Nephron (organoid): ENCODE results near the gene LHCGR.

Source experiments
- H3K27ac Mint-ChIP-seq, 3 experiments: 2 replicates each; pipeline ENCODE4 v1.8.0; 2020; ENCODE audit warnings: mixed read lengths in 3 of 3, mild to moderate bottlenecking in 2 of 3, moderate library complexity in 1 of 3
- H3K27me3 Mint-ChIP-seq: 2 replicates; pipeline ENCODE4 v1.8.0; 2021; ENCODE audit warnings: low read depth, mild to moderate bottlenecking, moderate library complexity, mixed read lengths
- H3K36me3 Mint-ChIP-seq: 2 replicates; pipeline ENCODE4 v1.8.0; 2020; ENCODE audit warnings: low read depth, mixed read lengths
- H3K4me1 Mint-ChIP-seq: 2 replicates; pipeline ENCODE4 v1.8.0; 2020; ENCODE audit warnings: mixed read lengths
- H3K4me3 Mint-ChIP-seq, 3 experiments: 2 replicates each; pipeline ENCODE4 v1.8.0; 2020; ENCODE audit warnings: mild to moderate bottlenecking in 3 of 3, mixed read lengths in 3 of 3, moderate library complexity in 2 of 3
- H3K9me3 Mint-ChIP-seq: 2 replicates; pipeline ENCODE4 v1.8.0; 2020; ENCODE audit warnings: mixed read lengths
- CTCF ChIP-seq, 3 experiments: fragments of 200-600 bp; sonication (generic); IDR thresholded peaks; one replicate each; pipeline ENCODE4 v1.5.0; 2021; ENCODE audit warnings: antibody characterized with exemption in 3 of 3; ENCODE audit not compliant: unreplicated experiment in 3 of 3

Gene LHCGR

GRCh38 chr2:48787580-48787979 is 32.1 kb upstream of the LHCGR start:
- H3K27ac Mint-ChIP-seq, result no peak overlapping the region
- H3K4me1 Mint-ChIP-seq, result peaks cover 5% of the 10 kb centered on the region
- H3K4me3 Mint-ChIP-seq, result no peak overlapping the region
- no peak for TF ChIP-seq CTCF (IDR thresholded peaks at IDR 0.05; ENCODE audit: unreplicated experiment in 3 of 3)
- H3K27me3 Mint-ChIP-seq, result no peaks in the 10 kb centered on the region
- no peaks in the 10 kb centered on the region for H3K36me3 Mint-ChIP-seq
- no peaks in the 10 kb centered on the region for H3K9me3 Mint-ChIP-seq

DNA sequence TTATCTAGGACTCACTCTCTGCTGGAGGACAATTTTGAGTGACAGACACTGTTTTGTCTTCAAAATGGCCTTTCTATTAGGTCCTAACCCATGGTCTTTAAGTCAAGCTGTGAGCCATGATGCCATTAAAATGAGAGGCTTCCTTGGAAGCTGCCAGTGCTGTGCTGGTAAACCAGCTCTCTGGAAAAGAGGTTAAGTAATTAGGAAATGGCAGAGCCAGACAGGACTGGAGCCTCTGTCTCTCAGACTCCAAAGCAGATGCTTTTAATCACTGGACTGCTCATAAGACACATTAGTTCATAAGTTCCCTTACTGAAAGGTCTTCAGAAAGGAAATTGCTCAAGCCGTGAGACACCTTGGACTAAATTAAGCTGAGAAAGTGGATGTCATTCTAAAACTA is 25.8 kb upstream of the LHCGR start:
- Mint-ChIP-seq H3K9me3 (no peaks in the 10 kb centered on the region), H3K27ac (no peak overlapping the region), H3K27me3 (peaks cover 3% of the 10 kb centered on the region), H3K4me3 (no peak overlapping the region), H3K36me3 (no peaks in the 10 kb centered on the region), H3K4me1 (no peaks in the 10 kb centered on the region)
- no peak for TF ChIP-seq CTCF (IDR thresholded peaks at IDR 0.05; ENCODE audit: unreplicated experiment in 3 of 3)

- H3K4me1 Mint-ChIP-seq, result no peaks in the 10 kb centered on the region
- H3K9me3 Mint-ChIP-seq, result no peaks in the 10 kb centered on the region
- H3K4me3 Mint-ChIP-seq, result no peak overlapping the region
- no peak for TF ChIP-seq CTCF (IDR thresholded peaks at IDR 0.05; ENCODE audit: unreplicated experiment in 3 of 3)
- peaks cover 3% of the 10 kb centered on the region for H3K27me3 Mint-ChIP-seq
- H3K27ac Mint-ChIP-seq, result no peak overlapping the region
- no peaks in the 10 kb centered on the region for H3K36me3 Mint-ChIP-seq
Measured at GRCh38 chr2:48779019-48779716, 23.6 kb upstream of the LHCGR start.

DNA sequence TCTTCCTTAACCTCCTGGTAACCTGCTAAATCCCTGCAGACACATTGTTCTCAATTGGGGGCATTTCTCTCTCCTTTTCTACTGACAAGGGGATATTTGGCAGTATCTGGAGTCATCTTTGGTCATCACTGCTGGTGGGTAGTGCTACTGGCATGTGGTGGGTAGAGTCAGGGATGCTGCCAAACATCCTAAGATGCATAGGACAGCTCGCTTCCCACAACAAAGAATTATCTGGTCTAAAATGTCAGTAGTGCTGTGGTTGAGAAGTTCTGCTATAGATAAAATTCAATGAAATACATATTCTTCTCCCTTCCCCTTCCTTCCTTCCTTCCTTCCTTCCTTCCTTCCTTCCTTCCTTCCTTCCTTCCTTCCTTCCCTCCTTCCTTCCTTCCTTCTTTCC is 18.7 kb upstream of the LHCGR start:
- H3K4me1 Mint-ChIP-seq, result no peaks in the 10 kb centered on the region
- TF ChIP-seq CTCF (IDR thresholded peaks at IDR 0.05; ENCODE audit: unreplicated experiment in 3 of 3), result no peak
- H3K27me3 Mint-ChIP-seq, result no peaks in the 10 kb centered on the region
- no peaks in the 10 kb centered on the region for H3K9me3 Mint-ChIP-seq
- H3K27ac Mint-ChIP-seq, result no peak overlapping the region
- H3K4me3 Mint-ChIP-seq, result no peak overlapping the region
- no peaks in the 10 kb centered on the region for H3K36me3 Mint-ChIP-seq

DNA sequence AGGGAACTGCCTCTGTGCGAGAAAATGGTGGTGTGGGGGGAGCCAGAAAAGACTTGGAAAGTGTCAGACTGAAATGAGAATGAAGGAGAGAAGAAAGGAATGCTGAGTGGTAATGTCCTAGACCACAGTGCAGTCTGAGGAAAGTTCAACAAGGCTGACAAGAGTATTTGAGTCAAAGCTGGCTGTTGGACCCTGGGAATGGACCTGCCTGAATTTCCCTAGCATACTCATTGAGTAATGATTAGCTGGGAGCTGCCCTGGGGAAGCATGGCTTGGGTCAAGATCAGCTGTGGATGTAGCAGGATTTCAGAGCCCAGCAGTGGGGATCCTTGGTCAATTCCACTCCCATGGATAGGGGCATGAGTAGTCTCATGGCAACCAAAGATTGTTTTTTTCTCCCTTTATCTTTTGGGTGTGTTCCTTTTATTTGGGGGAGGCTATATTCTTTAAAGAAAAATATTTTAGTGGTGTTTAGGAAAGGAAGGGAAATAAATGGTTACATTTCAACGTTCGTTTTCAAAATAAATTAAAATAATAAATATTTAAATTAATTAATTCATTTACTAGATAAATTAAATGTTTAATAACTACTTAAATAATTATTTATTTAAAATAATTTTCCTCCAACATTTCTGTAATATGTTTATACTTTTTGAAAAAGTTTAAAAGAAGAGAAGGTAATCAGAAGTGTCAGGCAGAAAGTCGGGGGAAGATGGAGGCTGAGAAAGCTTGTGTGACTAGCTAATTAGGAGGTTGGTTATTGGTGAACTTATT is 15.9 kb upstream of the LHCGR start:
- Mint-ChIP-seq H3K4me1 (no peaks in the 10 kb centered on the region), H3K36me3 (no peaks in the 10 kb centered on the region), H3K27ac (no peak overlapping the region), H3K4me3 (no peak overlapping the region), H3K27me3 (no peaks in the 10 kb centered on the region), H3K9me3 (peaks cover 2% of the 10 kb centered on the region)
- TF ChIP-seq CTCF (IDR thresholded peaks at IDR 0.05; ENCODE audit: unreplicated experiment in 3 of 3), result no peak

DNA sequence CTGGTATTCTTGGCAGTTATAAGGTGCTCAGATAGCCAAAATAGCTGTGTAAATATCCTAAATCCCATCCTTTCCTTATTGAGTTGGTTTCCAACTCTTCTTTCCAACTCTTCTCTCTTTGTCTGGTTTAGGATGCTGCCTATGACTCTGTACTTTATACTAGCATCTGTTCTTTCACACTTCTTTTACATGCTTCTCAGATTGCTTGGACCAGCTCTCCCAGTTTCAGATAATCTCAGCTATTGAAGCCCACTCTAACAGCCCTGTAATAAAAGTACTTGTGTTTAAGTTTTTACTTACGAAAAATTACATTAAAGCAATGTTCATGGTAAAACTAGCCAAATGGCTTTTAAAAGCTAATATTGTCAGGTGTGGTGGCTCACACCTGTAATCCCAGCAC is 14.7 kb upstream of the LHCGR start:
- Mint-ChIP-seq H3K9me3 (peaks cover 8% of the 10 kb centered on the region), H3K27me3 (peaks cover 3% of the 10 kb centered on the region), H3K4me1 (no peaks in the 10 kb centered on the region), H3K4me3 (no peak overlapping the region), H3K36me3 (no peaks in the 10 kb centered on the region), H3K27ac (no peak overlapping the region)
- no peak for TF ChIP-seq CTCF (IDR thresholded peaks at IDR 0.05; ENCODE audit: unreplicated experiment in 3 of 3)
